Upper lobe of right lung (tissue), 1 donor: Measurements from ENCODE around the gene PFKFB3. TPM values are rescaled to one million over a fixed set of nuclear protein-coding genes. Genes with fewer than 3 reads are reported as not detected.

Experiments
- ATAC-seq: fragments of 200-7000 bp; cut with Tn5 transposase; one replicate; pipeline ENCODE4 v1.9.1; 2020; ENCODE audit warnings: mild to moderate bottlenecking, moderate library complexity
- DNase-seq: peaks from one replicate; pipeline ENCODE4 v3.0.0-alpha.2; 2020
- H3K27ac ChIP-seq: fragments of 200-600 bp; one replicate; pipeline ENCODE4 v1.8.0; 2022
- H3K27me3 ChIP-seq: fragments of 200-600 bp; one replicate; pipeline ENCODE4 v1.8.0; 2022; ENCODE audit warnings: mild to moderate bottlenecking
- H3K36me3 ChIP-seq: fragments of 200-600 bp; one replicate; pipeline ENCODE4 v1.8.0; 2022
- H3K4me1 ChIP-seq: fragments of 200-600 bp; one replicate; pipeline ENCODE4 v1.8.0; 2022
- H3K4me3 ChIP-seq: fragments of 200-600 bp; one replicate; pipeline ENCODE4 v1.8.0; 2022; ENCODE audit warnings: mild to moderate bottlenecking
- H3K9me3 ChIP-seq: fragments of 200-600 bp; one replicate; pipeline ENCODE4 v1.8.0; 2022
- CTCF ChIP-seq: fragments of 200-600 bp; IDR thresholded peaks from one replicate; pipeline ENCODE4 v1.8.0; 2022; ENCODE audit warnings: antibody characterized with exemption
- intact Hi-C: fragments of 100-400 bp; cut with DNase I; formaldehyde crosslinking; loops from one replicate; pipeline ENCODE4 v1.11.0; 2022
- total RNA-seq: library from RNA; stranded (reverse); fragmentation: NEBNext Ultra II Directional; extraction: Animal tissue kit (Norgen Biotek cat#: 25700); gene quantifications from one replicate; pipeline ENCODE4 v1.2.1, GENCODE V29; 2021
- donor health status: DM: no; HTN: yes; CAD: no; lungs with severe emphysema.

PFKFB3 gene
- total RNA-seq, 1 donor from 2014 or later: 77.2 TPM

- DNase-seq: no peak
- H3K36me3 ChIP-seq: peaks cover 70% of the 10 kb centered on the region
- no peaks in the 10 kb centered on the region for H3K9me3 ChIP-seq
- H3K27ac ChIP-seq: no peak overlapping the region
- intact Hi-C loops: no loop called here
- no peak for ATAC-seq
- no peak overlapping the region for H3K4me3 ChIP-seq
- TF ChIP-seq CTCF: no peak
- no peaks in the 10 kb centered on the region for H3K27me3 ChIP-seq
- H3K4me1 ChIP-seq: peaks cover 7% of the 10 kb centered on the region
Measured at GRCh38 chr10:6215241-6215640, 12.5 kb downstream of the PFKFB3 start.

GRCh38 chr10:6215683-6216484, 13.2 kb downstream of the PFKFB3 start:
- TF ChIP-seq CTCF: no peak
- Histone ChIP-seq H3K4me1 (peaks cover 7% of the 10 kb centered on the region), H3K9me3 (no peaks in the 10 kb centered on the region), H3K36me3 (peaks cover 76% of the 10 kb centered on the region), H3K27me3 (no peaks in the 10 kb centered on the region), H3K27ac (no peak overlapping the region), H3K4me3 (no peak overlapping the region)
- intact Hi-C loops: no loop called here
- no peak for ATAC-seq
- DNase-seq: no peak

- no peak for TF ChIP-seq CTCF
- no peak overlapping the region for H3K4me3 ChIP-seq
- no peaks in the 10 kb centered on the region for H3K9me3 ChIP-seq
- DNase-seq (no peak), ATAC-seq (no peak)
- peaks cover 86% of the 10 kb centered on the region for H3K36me3 ChIP-seq
- H3K4me1 ChIP-seq: no peaks in the 10 kb centered on the region
- no peak overlapping the region for H3K27ac ChIP-seq
- intact Hi-C loops: no loop called here
- H3K27me3 ChIP-seq: no peaks in the 10 kb centered on the region
Measured at GRCh38 chr10:6216916-6217315, 14.2 kb downstream of the PFKFB3 start.

GRCh38 chr10:6217611-6218010, 14.9 kb downstream of the PFKFB3 start:
- Histone ChIP-seq H3K27ac (no peak overlapping the region), H3K4me3 (no peak overlapping the region), H3K9me3 (no peaks in the 10 kb centered on the region), H3K4me1 (no peaks in the 10 kb centered on the region), H3K36me3 (peaks cover 93% of the 10 kb centered on the region), H3K27me3 (no peaks in the 10 kb centered on the region)
- intact Hi-C loops: no loop called here
- no peak for DNase-seq
- TF ChIP-seq CTCF: no peak
- no peak for ATAC-seq

- TF ChIP-seq CTCF: no peak
- intact Hi-C loops: no loop called here
- Histone ChIP-seq H3K27me3 (no peaks in the 10 kb centered on the region), H3K4me3 (no peak overlapping the region), H3K27ac (no peak overlapping the region), H3K4me1 (no peaks in the 10 kb centered on the region), H3K9me3 (no peaks in the 10 kb centered on the region), H3K36me3 (peaks cover 99% of the 10 kb centered on the region)
- ATAC-seq (no peak), DNase-seq (no peak)
Measured at GRCh38 chr10:6218692-6219493, 16.2 kb downstream of the PFKFB3 start.
